ENCODE data around the gene MGAT5.

Gene MGAT5

GRCh38 chr2:134407154-134407890 lies 153.4 kb downstream of the MGAT5 start:
- no peak for DNase-seq

GRCh38 chr2:134408386-134408785 lies 154.5 kb downstream of the MGAT5 start:
- DNase-seq: no peak

- no peak for DNase-seq
These were observed 154.9 kb downstream of the MGAT5 start for GRCh38 chr2:134408791-134409190.

GRCh38 chr2:134410006-134410405 lies 156.1 kb downstream of the MGAT5 start:
- no peak for DNase-seq

DNA sequence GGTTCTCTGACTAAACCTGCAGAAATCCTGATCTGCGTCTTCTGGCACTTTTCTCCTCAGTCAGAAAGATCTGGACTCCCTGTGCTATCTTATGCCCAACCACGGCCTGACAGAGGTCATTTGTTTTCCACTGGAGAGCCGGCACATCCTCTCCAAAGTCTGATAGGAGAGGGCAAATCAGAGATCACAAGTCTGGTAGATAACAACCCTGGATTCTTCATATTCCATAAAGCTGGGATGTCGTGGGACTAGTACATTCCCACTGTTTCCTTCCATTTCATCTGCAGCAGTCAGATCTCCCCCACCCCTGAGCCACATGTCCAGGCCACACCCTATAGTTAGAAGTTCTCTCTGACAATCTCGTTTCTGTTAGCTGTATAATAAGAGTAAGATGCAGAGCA lies 157.0 kb downstream of the MGAT5 start:
- DNase-seq: no peak

DNA sequence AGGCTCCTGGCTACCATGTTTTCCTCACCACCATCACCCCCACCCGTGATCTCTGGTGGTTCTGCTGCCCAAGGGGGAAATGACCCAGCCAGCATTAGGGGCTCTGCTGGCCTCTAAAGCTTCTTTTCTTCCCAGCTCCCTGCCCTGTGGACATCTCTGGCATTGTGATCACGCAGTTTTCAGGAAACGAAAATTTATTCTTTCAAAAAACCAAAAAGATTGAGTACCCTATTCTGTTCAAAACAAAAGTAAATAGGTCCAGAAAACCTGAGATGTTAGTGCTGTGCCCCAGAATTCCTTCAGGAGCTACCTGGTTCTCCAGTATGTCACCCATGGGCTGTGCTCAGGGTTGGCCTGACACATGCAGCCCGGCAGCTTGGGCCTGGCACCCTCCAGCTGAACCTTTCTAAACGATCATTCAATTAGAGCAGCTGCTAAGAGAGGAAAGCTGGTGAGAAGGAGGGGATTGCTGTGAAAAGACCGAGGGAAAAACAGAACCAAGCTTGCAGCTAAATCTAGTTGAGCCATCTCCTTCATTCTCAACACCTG lies 157.5 kb downstream of the MGAT5 start:
- DNase-seq: no peak

DNA sequence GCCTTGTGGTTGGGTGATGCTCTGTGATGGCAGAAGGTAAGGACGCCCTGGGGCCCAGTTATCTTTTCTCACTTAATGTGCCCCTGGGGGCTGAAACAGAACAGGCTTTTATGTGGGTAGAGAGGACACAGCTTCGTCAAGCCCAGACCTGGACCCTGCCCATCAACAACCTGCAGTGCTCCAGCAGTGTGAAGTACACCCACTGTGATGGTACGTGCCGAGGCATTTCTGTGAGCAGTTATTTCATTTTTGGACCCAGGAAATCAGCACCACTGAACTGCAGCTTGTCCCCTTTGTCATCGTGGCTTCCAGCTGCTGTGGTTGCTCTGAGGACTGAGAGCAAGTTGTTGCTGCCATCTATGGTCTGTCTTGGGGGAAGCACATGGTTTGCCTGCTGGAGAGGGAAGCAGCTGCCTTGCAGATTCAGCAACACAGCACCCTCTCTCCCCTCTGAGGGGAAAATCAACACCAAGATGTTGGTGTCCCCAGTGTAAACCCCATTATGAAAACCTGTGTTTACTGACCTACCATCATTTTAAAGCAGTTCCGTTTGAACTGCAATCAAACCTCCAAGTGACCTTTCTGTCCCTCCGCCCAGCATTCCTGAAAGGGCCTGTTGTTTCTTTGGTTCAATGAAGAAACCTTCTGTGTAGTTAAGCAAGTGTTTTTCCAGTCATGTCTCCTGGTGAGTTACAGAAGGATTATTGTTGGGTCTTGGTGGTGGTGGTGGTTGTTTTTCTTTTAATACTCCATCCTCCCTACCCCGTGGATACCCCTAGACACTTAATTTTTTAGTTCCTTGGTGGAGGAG lies 158.2 kb downstream of the MGAT5 start:
- DNase-seq: peak; percentile 71

GRCh38 chr2:134412639-134412999 lies 158.7 kb downstream of the MGAT5 start:
- no peak for DNase-seq

DNA sequence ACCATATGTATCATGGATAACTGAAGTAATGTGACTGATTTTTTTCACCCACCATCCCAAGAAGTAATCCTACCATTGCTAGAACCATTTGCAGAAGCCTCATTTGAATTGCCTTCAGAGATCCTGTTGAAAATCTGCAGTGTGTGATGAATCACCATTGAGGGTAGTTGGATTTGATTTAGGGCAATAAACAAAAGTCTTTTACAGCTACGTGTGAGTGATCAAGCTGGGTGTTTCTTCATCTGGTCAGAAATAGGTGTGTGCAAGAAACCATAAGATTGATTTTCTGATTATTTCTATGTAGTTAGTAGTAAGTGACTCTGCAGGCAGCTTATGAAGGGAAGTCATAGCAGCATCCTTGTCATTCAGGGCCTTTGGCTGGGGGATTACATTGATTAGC lies 159.6 kb downstream of the MGAT5 start:
- no peak for DNase-seq

DNA sequence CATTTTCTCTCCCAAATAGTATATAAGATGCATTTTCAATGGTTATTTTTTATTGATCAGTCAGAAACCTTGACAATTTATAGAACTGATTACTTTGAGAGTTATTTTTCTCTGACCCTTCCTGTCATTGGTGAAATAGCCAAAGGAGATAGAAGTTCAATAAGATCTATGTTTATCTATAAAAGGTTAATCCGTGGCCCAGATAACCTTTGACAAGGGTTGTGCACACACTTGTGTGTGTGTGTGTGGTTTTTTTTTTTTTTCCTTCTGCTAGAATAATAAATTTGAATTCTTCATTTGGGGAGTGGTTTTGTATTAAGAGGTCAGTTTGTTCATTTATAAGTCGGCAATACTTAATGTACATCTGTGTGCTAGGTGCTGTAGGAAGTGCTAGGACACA lies 160.0 kb downstream of the MGAT5 start:
- no peak for DNase-seq

DNA sequence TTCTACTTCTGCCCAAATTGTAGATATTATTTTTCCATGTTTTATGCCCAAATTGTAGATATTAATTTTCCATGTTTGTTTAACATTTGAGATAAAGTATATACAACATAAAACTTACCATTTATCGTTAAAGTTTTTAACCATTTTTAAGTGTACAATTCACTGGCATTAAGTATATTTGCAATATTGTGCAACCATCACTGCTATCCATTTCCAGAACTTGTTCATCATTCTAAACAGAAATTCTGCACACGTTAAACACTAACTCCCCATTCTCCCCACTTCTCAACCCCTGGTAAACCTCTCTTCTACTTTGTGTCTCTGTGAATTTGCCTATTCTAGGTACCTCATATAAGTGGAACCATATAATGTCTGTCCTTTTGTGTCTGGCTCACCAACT lies 162.1 kb downstream of the MGAT5 start:
- DNase-seq: no peak

GRCh38 chr2:134416637-134417036 lies 162.8 kb downstream of the MGAT5 start:
- no peak for DNase-seq

DNA sequence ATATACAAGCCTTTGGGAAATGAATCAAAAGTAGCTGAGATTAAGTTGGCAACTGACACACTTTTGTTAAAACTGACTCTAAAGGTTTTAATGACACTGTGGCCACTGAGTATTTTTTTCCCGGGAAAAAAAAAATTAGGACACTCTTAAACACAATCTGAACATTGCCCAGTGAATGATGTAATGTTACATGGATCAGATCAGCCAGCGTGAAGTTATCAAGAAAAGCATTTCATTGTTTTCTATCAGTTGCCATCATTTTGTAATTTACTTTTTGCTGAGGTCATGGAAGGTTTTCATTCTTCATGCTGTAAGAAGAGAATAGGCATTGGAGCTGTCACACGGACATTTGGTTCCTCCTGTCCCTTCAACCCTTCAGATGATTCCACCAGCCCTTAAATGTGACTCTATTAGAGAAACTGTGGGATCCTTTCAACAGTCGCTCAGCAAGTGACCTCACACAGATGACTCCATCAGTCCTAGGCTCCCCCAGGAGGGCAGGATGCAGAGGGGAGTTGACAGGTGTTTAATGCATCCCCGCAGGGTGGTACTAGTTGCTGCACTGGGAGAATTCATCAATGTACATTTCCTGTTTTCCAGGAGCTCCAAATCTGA lies 164.2 kb downstream of the MGAT5 start:
- no peak for DNase-seq

GRCh38 chr2:134420259-134420658 lies 166.4 kb downstream of the MGAT5 start:
- no peak for DNase-seq

DNA sequence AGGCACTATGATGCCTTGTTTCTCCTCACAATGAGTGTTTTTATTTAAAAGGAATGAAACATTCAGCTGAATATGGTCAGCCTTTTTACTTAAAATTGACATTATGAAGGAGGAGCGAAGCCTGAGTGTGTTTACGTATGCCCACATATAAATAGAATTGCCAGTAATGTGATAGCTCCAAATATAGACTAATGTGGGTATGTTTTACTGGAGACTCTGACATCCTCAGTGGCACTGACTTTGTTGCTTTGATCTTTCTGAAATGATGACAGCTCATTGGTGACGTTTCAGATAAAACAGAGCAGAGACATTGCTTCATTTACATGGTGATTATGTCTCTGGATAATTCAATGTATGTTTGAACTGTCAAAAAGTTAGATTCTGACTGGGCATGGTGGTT lies 167.0 kb downstream of the MGAT5 start:
- DNase-seq: no peak

DNA sequence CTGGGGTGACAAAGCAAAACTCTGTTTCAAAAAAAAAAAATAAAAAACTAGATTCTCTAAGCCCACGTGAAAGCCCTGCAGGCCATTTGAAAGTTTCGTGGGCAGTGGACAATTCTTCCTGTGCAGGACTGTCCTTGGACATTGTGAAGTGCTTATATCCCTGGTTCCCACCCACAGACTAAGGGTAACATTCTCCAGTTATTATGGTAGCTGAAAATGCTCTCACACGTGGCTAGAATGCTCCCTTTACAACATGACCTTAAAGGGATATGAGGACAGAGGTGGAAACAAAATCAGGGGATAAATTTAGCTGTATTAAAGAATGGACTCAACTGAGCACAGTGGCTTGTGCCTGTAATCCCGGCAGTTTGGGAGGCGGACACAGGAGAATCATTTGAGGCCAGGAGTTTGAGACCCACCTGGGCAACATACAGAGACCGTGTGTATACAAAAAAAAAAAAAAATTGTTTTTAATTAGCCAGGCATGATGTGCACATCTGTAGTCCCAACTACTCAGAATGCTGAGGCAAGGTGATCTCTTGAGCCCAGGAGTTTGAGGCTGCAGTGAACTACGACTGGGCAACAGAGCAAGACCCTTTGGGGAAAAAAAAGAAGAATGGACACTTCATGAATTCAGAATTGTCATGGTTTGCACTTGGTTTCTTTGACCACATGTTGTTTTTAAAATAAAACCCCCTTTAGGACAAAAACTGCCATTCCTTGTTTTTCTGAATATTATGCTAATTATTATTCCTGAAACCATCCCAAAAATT lies 167.9 kb downstream of the MGAT5 start:
- DNase-seq: no peak

DNA sequence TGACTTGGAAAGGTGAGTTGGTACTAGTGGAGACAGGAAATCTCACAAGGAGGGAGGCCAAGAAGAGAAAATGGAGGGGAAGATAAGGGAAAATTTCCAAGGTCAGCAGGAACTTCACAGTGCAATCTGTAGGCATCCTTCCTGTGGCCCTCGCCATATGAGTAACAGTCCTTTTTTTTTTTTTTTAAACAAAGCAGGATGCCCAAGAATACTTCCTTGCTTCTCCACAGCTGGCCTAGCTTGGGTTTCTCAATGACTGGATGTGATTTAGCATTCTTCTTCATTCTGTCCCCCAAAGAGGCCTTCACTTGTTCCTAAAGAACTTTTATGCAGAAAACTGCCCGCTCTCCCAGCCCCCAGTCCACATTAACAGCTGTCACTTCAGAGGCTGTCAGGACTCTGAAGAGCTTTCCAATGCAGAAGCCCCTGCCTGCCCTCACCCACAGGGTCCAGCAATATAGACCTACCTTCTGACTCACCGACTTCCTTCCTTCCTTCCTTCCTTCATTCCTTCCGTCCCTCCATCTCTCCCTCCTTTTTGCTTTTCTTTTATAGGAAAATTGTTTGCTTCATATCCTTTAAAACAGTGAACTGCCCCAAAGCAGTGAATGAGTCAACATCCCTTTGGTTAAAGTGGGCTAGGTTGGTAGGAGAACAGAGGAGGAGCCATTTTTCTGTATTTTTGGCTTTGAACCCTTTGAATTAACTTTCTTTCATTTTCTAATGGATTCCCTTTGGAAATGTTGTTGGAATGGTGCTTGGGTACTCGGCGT lies 172.0 kb downstream of the MGAT5 start:
- no peak for DNase-seq

GRCh38 chr2:134426721-134427120 lies 172.8 kb downstream of the MGAT5 start:
- no peak for DNase-seq

DNA sequence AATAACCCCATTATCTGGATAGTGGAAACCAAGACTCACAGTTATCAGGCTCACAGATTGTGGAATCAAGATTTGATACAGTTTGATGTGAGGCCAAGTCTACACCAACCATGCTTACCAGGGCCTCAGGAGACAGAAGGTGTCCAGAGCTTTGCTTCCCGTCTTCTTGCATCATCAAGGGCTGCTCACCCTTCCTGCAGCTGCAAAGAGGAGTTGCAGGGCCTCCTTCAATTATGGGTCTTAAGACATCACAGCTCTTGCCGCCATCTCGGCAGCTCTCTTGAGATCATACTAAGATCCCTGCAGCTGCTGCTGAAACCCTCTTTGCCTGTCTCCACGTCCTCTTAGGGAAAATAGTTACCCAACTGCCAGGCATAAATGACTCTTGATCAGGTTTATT lies 176.0 kb downstream of the MGAT5 start:
- DNase-seq: no peak

DNA sequence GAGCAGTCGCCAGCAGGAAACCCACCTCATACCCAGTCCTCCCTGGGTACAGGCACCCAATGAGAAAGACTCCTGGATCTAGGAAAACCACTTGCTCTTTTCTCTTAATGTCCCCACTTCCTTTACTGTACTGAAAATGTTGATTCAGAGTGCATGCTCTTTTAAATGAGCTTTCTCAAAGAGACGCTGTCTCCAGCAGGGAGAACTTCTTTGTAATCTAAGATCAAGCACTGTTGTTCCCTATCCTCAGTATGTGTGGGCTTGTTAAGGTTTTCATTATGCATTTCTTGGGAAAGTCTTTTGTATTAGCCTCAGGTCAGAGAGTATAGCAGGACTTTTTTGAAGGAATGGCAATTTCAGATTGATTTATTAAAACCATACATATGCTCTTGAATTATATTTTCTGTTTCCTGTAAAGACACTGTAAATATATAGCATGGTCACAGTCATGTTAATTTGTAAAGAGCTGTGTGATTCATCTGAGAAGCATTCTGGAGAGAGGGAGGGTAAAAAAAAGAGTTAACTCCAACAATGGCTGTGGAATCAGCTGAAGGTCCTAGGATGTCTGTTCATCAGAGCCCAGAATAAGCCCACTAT lies 178.1 kb downstream of the MGAT5 start:
- no peak for DNase-seq

DNA sequence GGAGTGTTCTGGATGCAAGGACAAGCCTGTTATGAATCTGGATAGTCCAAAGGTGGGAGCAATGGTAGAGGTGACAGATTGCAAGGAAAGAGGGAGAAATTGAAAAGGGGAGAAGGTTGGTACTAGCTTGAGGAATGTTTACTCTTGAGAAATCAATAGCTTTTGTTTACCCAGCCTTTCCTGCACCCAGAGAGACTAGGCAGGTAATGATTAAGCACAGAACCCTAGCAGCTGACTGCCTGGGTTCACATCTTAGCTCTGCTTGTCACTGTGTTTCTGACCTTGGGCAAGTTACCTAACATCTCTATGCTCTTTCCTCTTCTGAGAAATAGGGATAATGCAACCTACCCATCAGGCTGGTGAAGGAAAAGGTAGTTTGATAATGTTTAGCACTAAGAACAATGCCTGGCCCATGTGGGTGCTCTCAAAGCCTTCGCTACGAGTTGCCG lies 178.6 kb downstream of the MGAT5 start:
- no peak for DNase-seq

DNA sequence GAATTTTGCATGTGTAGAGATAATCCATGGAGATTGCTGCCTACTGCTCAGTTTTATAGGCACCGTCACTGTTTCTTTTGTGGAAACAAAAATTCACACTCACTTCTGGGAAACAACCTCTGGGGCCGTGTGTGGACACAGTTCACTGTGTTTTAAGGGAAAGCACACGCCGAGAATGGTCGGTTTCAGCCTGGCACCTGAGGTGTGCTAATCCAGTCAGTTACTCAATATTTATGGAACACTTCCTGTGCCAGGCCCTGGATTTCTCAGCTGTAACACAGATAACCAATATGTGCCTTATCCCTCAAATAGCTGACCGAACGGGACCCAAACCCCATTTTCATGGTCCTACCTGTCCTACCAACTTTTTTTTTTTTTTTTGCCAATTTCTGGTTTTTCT lies 179.6 kb downstream of the MGAT5 start:
- DNase-seq: no peak

Data from activated naive CD4-positive, alpha-beta T cell treated with Interleukin-2 at 50 U/mL for 16 hours (primary cell).